ENCODE data around the gene IKBKE.

The IKBKE gene

DNA sequence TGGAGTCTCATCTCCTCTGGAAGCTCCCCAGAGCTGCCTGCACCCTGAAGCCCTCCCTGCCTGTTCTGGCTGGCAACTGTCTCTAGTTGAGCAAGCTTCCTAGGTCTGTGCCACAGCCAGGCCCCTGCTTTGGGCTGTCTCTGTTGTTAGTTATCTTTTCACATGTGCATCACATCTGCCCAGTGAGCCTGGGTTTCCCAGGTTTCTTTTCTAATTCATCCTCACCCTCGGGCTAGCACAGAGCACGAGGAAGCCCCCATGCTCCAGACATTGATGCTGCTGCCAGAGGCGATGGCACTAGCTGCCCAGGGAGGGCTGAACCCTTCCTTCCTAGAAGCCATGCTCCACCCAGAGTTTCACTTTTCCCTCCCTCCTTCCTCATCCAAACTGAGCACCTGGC is 64.3 kb downstream of the IKBKE start:
- Histone ChIP-seq H3K9ac (ENCODE audit: low read depth, low read length) (no peak overlapping the region), H3K36me3 (ENCODE audit: insufficient read depth, low read length) (no peaks in the 10 kb centered on the region), H3K9me3 (ENCODE audit: control insufficient read depth, insufficient read depth, low read length) (no peaks in the 10 kb centered on the region), H3K4me1 (ENCODE audit: insufficient read depth, low read length) (no peaks in the 10 kb centered on the region)

DNA sequence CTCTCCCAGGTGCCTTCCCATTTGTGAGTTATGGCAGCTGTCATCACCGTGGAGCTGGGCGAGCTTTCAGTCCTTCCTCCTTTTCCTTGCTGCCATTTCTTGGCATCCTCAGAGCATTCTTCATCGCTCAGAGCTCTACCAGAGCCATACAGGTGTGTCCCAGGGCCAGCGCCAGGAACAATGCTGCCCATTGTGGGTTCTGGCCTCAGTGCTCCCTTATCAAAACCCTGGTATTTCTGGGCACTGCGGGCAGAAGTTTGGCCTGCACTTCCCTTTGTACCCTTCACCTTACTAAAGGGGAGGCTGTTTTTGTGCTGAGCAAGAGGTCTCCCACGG is 65.5 kb downstream of the IKBKE start:
- H3K9me3 ChIP-seq (ENCODE audit: control insufficient read depth, insufficient read depth, low read length): no peaks in the 10 kb centered on the region
- H3K9ac ChIP-seq (ENCODE audit: low read depth, low read length): no peak overlapping the region
- H3K36me3 ChIP-seq (ENCODE audit: insufficient read depth, low read length): no peaks in the 10 kb centered on the region
- H3K4me1 ChIP-seq (ENCODE audit: insufficient read depth, low read length): no peaks in the 10 kb centered on the region

DNA sequence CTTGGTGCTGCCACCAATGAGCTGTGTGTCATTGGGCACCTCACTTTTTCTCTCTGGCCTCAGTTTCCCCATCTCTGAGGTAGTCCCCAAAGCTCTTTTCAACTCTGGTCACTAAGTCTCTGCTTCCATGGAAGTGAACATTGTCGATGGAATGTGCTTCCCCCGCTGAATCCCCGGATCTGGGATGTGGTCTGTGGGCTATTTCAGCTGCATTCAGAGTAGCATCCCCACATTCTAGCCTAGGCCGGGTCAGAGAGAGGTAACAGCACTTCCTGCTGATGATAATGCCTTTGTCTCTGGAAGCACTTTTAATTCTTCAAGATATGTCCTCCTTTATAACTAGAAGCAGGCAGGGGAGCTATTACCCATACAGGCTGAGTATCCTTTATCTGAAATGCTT is 66.9 kb downstream of the IKBKE start:
- H3K9me3 ChIP-seq (ENCODE audit: control insufficient read depth, insufficient read depth, low read length): no peaks in the 10 kb centered on the region
- H3K4me1 ChIP-seq (ENCODE audit: insufficient read depth, low read length): no peaks in the 10 kb centered on the region
- no peak overlapping the region for H3K9ac ChIP-seq (ENCODE audit: low read depth, low read length)
- no peaks in the 10 kb centered on the region for H3K36me3 ChIP-seq (ENCODE audit: insufficient read depth, low read length)

DNA sequence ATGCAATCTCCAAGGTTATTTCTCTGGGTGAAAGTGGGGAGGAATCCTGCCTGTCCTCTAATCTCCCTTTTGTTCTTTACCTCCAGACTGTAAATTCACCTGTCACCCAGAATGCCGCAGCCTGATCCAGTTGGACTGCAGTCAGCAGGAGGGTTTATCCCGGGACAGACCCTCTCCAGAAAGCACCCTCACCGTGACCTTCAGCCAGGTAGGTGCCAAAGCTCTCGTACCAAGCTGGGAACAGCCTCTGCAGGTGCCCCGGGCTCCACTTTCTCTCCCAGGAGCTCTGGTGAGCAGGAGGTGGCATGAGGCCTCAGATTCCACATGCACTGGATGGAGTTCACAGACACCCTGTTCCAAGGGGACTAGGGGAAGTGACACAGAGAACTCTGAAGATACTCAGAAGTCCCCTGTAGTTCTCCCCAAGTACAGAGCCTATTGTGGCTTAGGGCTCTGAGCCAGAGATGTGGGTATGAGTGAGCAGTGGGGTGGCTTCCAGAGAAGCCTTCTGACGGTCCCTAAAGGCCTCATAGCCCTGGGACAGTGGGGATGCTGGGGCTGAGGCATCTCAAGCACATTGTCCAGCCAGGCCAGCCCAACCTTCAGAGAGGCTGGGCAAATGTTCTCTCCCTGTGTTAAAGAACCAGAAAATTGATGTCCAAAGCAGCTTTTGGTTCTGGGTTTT is 68.0 kb downstream of the IKBKE start:
- Histone ChIP-seq H3K36me3 (ENCODE audit: insufficient read depth, low read length) (no peaks in the 10 kb centered on the region), H3K4me1 (ENCODE audit: insufficient read depth, low read length) (no peaks in the 10 kb centered on the region), H3K9me3 (ENCODE audit: control insufficient read depth, insufficient read depth, low read length) (no peaks in the 10 kb centered on the region), H3K9ac (ENCODE audit: low read depth, low read length) (no peak overlapping the region)

DNA sequence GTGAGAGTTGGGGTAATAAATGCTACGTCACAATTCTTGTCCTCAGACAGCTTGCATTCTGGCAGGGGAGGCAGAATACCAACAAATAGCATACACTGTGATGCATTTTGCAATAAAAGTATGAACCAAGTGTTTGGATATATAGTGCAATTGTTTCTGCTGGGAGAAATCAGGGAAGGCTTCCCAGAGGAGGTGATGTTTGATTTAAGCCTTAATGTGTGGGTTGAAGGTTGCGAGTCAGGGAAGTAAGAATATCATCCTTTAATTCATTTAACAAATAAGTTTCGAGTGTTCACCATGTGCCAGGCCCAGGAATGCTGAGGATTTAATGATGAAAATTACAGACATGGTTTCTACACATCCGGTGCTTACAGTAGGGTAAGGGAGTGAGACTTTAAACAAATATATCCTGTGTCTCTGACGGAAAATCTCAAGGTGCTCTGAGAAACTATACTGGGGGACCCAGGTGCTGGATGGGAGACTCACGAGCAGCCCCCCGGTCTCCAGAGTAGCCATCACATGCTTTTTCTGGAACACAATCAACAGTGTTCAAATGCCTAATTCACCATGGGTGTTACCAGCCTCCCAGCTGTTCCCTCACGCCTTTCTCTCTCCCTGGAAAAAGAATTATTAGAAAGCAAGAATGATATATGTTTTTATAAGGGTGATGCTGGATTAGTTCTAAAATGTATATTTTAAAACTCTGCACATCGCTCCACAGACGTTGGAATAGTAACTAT is 68.8 kb downstream of the IKBKE start:
- H3K4me1 ChIP-seq (ENCODE audit: insufficient read depth, low read length): no peaks in the 10 kb centered on the region
- H3K9ac ChIP-seq (ENCODE audit: low read depth, low read length): no peak overlapping the region
- no peaks in the 10 kb centered on the region for H3K36me3 ChIP-seq (ENCODE audit: insufficient read depth, low read length)
- H3K9me3 ChIP-seq (ENCODE audit: control insufficient read depth, insufficient read depth, low read length): no peaks in the 10 kb centered on the region

DNA sequence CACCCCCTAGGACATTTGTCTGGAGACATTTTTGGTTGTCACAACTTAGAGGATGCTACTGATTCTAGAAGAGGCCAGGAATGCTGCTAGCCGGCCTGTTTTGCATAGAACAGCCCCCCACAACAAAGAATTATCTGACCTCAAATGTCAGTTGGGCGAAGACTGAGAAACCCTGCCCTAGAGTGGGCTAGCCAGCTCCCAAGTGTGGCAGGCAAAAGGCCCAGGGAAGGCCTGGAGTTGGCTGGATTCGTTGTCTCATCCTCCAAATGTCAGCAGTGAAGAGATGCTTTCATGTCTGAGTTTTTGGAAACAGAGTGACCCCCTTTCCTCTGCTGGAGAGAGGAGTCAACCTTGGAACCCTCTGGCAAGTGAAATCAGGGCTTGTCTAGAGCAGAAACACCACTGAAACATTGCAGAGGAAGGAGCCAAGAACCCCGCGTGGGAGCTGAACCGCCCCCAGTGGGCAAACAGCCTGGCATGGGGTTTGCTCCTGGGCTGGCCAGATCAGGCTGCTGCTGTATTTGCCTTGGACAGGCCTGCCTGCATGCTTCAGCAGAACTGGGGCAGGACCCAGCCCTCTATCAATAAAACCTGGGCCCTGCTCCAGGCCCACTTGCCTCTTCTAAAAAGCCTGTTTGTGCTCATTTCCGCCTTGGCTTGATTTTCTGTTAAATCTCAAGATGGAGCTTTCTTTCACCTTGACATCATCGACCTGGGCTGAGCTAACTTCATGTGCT is 69.9 kb downstream of the IKBKE start:
- H3K4me1 ChIP-seq (ENCODE audit: insufficient read depth, low read length): no peaks in the 10 kb centered on the region
- H3K9me3 ChIP-seq (ENCODE audit: control insufficient read depth, insufficient read depth, low read length): no peaks in the 10 kb centered on the region
- H3K9ac ChIP-seq (ENCODE audit: low read depth, low read length): no peak overlapping the region
- no peaks in the 10 kb centered on the region for H3K36me3 ChIP-seq (ENCODE audit: insufficient read depth, low read length)

DNA sequence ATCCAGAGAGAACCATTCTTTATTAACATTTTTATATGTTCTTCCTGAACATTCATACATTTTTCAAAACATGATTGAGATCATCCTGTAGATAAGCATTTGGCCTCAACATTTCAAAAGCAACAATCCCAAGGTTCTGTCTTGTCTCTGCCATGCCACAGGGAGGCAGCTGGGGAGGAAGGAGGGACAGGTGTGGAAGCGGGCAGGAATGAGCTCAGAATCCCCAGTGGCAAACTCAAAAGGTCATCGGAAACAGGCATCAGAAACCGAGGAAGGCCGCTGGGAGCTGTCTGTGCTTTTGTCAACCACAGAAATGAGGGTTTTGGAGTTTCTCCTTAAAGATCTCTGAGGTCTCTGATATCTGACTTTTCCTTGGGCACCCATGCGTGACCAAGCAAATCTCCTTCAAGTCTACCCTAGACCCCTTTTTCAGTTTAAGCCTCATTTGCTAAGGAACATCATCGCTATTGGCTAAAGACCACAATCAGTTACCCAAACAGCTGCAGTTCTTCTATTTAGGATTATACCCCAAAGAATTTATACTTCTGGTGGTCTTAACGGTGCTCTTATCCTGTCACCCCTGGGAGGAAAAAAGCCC is 71.1 kb downstream of the IKBKE start:
- H3K9me3 ChIP-seq (ENCODE audit: control insufficient read depth, insufficient read depth, low read length): no peaks in the 10 kb centered on the region
- no peak overlapping the region for H3K9ac ChIP-seq (ENCODE audit: low read depth, low read length)
- H3K36me3 ChIP-seq (ENCODE audit: insufficient read depth, low read length): no peaks in the 10 kb centered on the region
- H3K4me1 ChIP-seq (ENCODE audit: insufficient read depth, low read length): no peaks in the 10 kb centered on the region

DNA sequence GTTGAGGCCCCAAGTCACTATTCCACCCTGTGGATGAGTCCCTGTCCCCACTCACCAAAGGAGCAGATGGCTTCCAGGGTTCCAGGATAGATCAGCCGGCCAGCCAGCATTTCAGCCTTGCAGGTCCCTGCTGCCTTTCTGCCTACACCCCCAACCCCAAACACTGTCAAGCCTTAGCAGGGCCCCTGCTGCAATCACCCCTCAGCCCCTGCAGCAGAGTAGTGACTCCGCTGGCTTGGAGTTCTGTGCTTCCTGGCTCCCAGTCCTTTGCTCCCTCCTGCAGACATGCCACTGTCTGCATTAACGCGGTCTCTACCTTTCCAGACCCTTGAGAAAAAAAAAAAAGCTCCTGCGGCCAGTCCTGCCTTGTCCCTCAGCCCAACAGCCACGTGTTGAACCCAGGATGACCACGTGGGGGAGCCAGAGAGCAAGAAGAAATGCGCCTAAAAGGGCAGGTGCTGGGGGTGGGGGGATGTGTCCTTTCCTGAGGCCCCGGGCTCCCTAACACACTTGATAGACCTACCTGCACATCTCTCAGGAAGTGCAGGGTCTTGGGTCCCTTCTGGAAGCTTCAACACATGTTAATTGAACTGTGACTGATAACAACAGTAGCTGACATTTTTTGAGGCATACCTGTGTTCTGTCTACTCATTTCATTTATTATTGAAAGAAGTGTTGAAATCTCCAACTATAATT is 74.4 kb downstream of the IKBKE start:
- H3K9me3 ChIP-seq (ENCODE audit: control insufficient read depth, insufficient read depth, low read length): no peaks in the 10 kb centered on the region
- no peaks in the 10 kb centered on the region for H3K4me1 ChIP-seq (ENCODE audit: insufficient read depth, low read length)
- H3K9ac ChIP-seq (ENCODE audit: low read depth, low read length): no peak overlapping the region
- no peaks in the 10 kb centered on the region for H3K36me3 ChIP-seq (ENCODE audit: insufficient read depth, low read length)

DNA sequence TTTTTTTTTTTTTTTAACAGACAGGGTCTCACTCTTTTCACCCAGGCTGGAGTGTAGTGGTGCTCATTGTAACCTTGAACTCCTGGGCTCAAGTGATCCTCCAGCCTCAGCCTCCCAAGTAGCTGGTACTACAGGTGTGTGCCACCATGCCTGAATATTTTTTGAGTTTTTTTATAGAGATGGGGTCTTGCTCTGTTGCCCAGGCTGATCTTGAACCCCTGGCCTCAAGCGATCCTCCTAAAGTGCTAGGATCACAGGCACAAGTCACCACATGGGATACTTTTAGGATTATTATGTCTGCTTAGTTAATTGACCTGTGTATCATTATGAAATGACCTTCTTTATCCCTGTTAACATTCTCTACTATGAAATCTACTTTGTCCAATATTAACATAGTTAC is 75.1 kb downstream of the IKBKE start:
- Histone ChIP-seq H3K36me3 (ENCODE audit: insufficient read depth, low read length) (no peaks in the 10 kb centered on the region), H3K4me1 (ENCODE audit: insufficient read depth, low read length) (no peaks in the 10 kb centered on the region), H3K9me3 (ENCODE audit: control insufficient read depth, insufficient read depth, low read length) (no peaks in the 10 kb centered on the region), H3K9ac (ENCODE audit: low read depth, low read length) (no peak overlapping the region)
